ENCODE measurements around the gene UGGT2.

- TF ChIP-seq, protein P1, sequence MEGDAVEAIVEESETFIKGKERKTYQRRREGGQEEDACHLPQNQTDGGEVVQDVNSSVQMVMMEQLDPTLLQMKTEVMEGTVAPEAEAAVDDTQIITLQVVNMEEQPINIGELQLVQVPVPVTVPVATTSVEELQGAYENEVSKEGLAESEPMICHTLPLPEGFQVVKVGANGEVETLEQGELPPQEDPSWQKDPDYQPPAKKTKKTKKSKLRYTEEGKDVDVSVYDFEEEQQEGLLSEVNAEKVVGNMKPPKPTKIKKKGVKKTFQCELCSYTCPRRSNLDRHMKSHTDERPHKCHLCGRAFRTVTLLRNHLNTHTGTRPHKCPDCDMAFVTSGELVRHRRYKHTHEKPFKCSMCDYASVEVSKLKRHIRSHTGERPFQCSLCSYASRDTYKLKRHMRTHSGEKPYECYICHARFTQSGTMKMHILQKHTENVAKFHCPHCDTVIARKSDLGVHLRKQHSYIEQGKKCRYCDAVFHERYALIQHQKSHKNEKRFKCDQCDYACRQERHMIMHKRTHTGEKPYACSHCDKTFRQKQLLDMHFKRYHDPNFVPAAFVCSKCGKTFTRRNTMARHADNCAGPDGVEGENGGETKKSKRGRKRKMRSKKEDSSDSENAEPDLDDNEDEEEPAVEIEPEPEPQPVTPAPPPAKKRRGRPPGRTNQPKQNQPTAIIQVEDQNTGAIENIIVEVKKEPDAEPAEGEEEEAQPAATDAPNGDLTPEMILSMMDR (IDR thresholded peaks at IDR 0.05; ENCODE audit: low read length), result no peak
- TF ChIP-seq EZH2 (IDR thresholded peaks at IDR 0.05; ENCODE audit: borderline replicate concordance, low read length), result no peak
Observed at GRCh38 chr13:95937714-95938320, 115.4 kb downstream of the UGGT2 start.

Measured in OCI-LY1 (cell line).